OCI-LY7 (cell line): Measurements from ENCODE around the gene NUP210. TPM values are rescaled to one million over a fixed set of nuclear protein-coding genes. Genes with fewer than 3 reads are reported as not detected.

Experiments used
- BruUV-seq: library from RNA; stranded (reverse); fragments of 400-500 nt; replicated peaks from 2 replicates; lab custom pipeline; 2021; lab: Mats Ljungman, UMichigan
- CTCF ChIA-PET: fragments of 300-600 bp; sonication (Branson Sonifier 250); formaldehyde crosslinking; loops from one replicate; lab custom pipeline; 2022; ENCODE audit warnings: antibody characterized with exemption; ENCODE audit not compliant: unreplicated experiment; lab: Charles Lee
- POLR2A ChIA-PET: fragments of 300-600 bp; sonication (Branson Sonifier 250); formaldehyde crosslinking; loops from one replicate; lab custom pipeline; 2022; ENCODE audit warnings: antibody characterized with exemption; lab: Charles Lee
- DNase-seq: peaks from one replicate; pipeline ENCODE4 v3.0.0-alpha.2; 2015; ENCODE audit warnings: low spot score
- H2AFZ ChIP-seq: fragments of 200-600 bp; sonication (generic), shearing (Covaris generic); 2 replicates; pipeline ENCODE4 v1.6.1; 2014; ENCODE audit warnings: mild to moderate bottlenecking, antibody characterized with exemption, low read length, moderate library complexity
- H3K27ac ChIP-seq: fragments of 200-600 bp; sonication (generic); 2 replicates; pipeline ENCODE4 v1.5.1; 2014; ENCODE audit warnings: mixed run types, low read depth, mild to moderate bottlenecking, moderate library complexity, low read length, inconsistent platforms; ENCODE audit not compliant: poor library complexity, severe bottlenecking
- H3K36me3 ChIP-seq: fragments of 200-600 bp; sonication (generic); 2 replicates; pipeline ENCODE4 v1.6.1; 2014; ENCODE audit warnings: mild to moderate bottlenecking, antibody characterized with exemption, low read length, moderate library complexity, mixed read lengths; ENCODE audit not compliant: insufficient read depth
- H3K4me1 ChIP-seq: fragments of 200-600 bp; sonication (generic); 2 replicates; pipeline ENCODE4 v1.5.1; 2014; ENCODE audit warnings: mild to moderate bottlenecking, low read length; ENCODE audit not compliant: insufficient read depth, poor library complexity, severe bottlenecking
- H3K4me2 ChIP-seq: fragments of 200-600 bp; sonication (generic); 2 replicates; pipeline ENCODE4 v1.6.1; 2014; ENCODE audit warnings: mild to moderate bottlenecking, low read length
- H3K4me3 ChIP-seq: fragments of 200-600 bp; sonication (generic); 2 replicates; pipeline ENCODE4 v1.5.1; 2014; ENCODE audit warnings: mild to moderate bottlenecking, low read depth, low read length; ENCODE audit not compliant: poor library complexity, severe bottlenecking
- H3K79me2 ChIP-seq: fragments of 200-600 bp; sonication (generic); 2 replicates; pipeline ENCODE4 v1.6.1; 2016; ENCODE audit warnings: low read depth, mild to moderate bottlenecking, low read length, moderate library complexity, mixed read lengths; ENCODE audit not compliant: insufficient read depth
- H3K9me2 ChIP-seq: fragments of 200-600 bp; sonication (generic); 2 replicates; pipeline ENCODE4 v1.6.1; 2016; ENCODE audit warnings: mild to moderate bottlenecking, low read length, mixed read lengths; ENCODE audit not compliant: insufficient read depth
- H3K9me3 ChIP-seq: fragments of 200-600 bp; sonication (generic); 2 replicates; pipeline ENCODE4 v1.6.1; 2014; ENCODE audit warnings: mild to moderate bottlenecking, mixed run types, low read length, mixed read lengths
- H4K20me1 ChIP-seq: fragments of 200-600 bp; sonication (generic); 2 replicates; pipeline ENCODE4 v1.6.1; 2014; ENCODE audit warnings: mild to moderate bottlenecking, antibody characterized with exemption, low read length, moderate library complexity, mixed read lengths; ENCODE audit not compliant: insufficient read depth
- EZH2phosphoT487 ChIP-seq: fragments of 200-600 bp; sonication (generic); IDR thresholded peaks from 2 replicates; pipeline ENCODE4 v1.6.1; 2018; ENCODE audit warnings: low read depth, borderline replicate concordance, mild to moderate bottlenecking, mixed run types, antibody characterized with exemption, low read length, moderate library complexity, mixed read lengths
- intact Hi-C: fragments of 100-400 bp; cut with micrococcal nuclease; formaldehyde crosslinking; loops from one replicate; pipeline ENCODE4 v1.10.0; 2022; ENCODE audit not compliant: unreplicated experiment
- total RNA-seq, 2 experiments: library from RNA; depleted of rRNA in 1 of 2; stranded (reverse); fragments of >200 nt in 1 of 2; shearing (Covaris generic) in 1 of 2; gene quantifications; 2 replicates each; pipeline ENCODE4 v1.2.3, GENCODE V29; 2014 to 2022
- TF ChIP-seq, protein P1 (sequence below): fragments of 200-600 bp; sonication (generic); conservative IDR thresholded peaks from 2 replicates; pipeline ENCODE4 v1.5.1; 2014; ENCODE audit warnings: mild to moderate bottlenecking, antibody characterized with exemption, low read length, moderate library complexity, mixed read lengths

NUP210 gene
- total RNA-seq, 2 experiments from 2014 or later, result 195 to 232 TPM

DNA sequence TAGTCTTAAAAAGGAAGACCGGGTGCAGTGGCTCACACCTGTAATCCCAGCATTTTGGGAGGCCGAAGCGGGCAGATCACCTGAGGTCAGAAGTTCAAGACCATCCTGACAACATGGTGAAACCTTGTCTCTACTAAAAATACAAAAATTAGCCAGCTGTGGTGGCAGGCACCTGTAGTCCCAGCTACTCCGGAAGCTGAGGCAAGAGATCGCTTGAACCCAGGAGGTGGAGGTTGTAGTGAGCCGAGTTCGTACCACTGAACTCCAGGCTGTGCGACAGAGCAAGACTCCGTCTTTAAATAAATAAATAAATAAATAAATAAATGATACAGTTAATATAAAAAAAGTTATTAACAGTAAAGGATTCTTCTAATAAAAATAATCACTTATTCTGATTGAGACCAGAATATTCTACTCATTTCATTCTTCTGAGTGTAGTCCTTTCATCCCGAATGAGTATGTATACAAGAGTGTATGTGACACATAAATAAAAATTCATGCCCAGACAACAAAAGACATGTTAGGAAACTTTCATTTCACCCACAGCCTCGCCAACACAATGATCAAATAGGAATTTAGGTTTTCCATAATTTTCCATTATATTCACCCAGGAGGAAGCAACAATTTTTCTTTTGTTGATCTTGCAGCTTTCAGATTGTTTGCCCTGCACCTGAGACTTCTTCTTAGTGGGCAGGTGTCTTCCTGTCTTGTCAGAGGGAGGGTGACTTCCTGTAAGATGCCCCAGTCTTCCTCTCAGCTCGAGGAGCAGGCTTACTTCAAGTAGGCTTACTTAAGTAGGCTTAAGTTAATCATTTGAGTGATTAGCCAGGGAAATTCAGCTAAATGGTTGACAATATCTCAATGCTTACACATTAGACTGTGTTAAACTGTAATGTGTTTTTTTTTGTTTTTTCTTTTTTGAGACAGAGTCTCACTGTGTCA is 7.8 kb upstream of the NUP210 start:
- TSS peak; percentile 86 for BruUV-seq
- TF ChIP-seq, protein P1, sequence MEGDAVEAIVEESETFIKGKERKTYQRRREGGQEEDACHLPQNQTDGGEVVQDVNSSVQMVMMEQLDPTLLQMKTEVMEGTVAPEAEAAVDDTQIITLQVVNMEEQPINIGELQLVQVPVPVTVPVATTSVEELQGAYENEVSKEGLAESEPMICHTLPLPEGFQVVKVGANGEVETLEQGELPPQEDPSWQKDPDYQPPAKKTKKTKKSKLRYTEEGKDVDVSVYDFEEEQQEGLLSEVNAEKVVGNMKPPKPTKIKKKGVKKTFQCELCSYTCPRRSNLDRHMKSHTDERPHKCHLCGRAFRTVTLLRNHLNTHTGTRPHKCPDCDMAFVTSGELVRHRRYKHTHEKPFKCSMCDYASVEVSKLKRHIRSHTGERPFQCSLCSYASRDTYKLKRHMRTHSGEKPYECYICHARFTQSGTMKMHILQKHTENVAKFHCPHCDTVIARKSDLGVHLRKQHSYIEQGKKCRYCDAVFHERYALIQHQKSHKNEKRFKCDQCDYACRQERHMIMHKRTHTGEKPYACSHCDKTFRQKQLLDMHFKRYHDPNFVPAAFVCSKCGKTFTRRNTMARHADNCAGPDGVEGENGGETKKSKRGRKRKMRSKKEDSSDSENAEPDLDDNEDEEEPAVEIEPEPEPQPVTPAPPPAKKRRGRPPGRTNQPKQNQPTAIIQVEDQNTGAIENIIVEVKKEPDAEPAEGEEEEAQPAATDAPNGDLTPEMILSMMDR, result no peak
- no peak for TF ChIP-seq EZH2phosphoT487
- H3K4me2 ChIP-seq, result peak overlapping the region; percentile 69
- intact Hi-C loops, result loop anchor here (1.0 to 5.0 kb wide), 4 partner anchors 8 to 341 kb away; partner anchors contain the start of gene NUP210
- H3K4me1 ChIP-seq, result peaks cover 57% of the 10 kb centered on the region
- H3K36me3 ChIP-seq, result no peaks in the 10 kb centered on the region; the same call in 1 of the 2 replicates
- H4K20me1 ChIP-seq, result no peaks in the 10 kb centered on the region
- CTCF ChIA-PET, result interaction anchor here (0.7 to 1.0 kb wide), 3 partner anchors 24 to 97 kb away, joined by 3 to 5 read pairs (median 5); no protein-coding TSS in a partner anchor
- H3K79me2 ChIP-seq, result no peaks in the 10 kb centered on the region
- H3K9me2 ChIP-seq, result no peaks in the 10 kb centered on the region
- H3K9me3 ChIP-seq, result peaks cover 11% of the 10 kb centered on the region; the same call in 1 of the 2 replicates
- POLR2A ChIA-PET, result interaction anchor here (0.6 to 2.7 kb wide), 12 partner anchors 10 to 1417 kb away, joined by 3 to 17 read pairs (median 6); no protein-coding TSS in a partner anchor
- peak; percentile 89 for DNase-seq
- H3K27ac ChIP-seq, result peak overlapping the region; percentile 92
- H3K4me3 ChIP-seq, result peak overlapping the region; percentile 53
- peak overlapping the region; percentile 35; the same call in 1 of the 2 replicates for H2AFZ ChIP-seq

DNA sequence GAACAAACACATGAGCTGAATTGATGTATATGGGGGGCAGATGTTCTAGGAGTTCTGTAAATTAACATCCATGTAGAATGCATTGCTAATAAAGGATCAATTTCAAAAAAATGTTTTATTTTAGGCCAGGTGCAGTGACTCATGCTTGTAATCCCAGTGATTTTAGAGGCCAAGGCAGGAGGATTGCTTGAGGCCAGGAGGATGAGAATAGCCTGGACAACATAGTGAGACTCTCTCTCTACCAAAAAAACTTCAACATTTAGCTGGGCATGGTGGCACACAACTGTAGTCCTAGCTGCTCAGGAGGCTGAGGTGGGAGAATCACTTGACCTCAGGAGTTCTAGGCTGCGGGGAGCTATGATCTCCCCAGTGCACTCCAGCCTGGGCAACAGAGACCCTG is 6.5 kb upstream of the NUP210 start:
- Histone ChIP-seq H3K4me2 (no peak overlapping the region), H3K27ac (peak overlapping the region; percentile 92), H3K9me2 (no peaks in the 10 kb centered on the region), H3K79me2 (peaks cover 4% of the 10 kb centered on the region; the same call in 1 of the 2 replicates), H3K36me3 (no peaks in the 10 kb centered on the region; the same call in 1 of the 2 replicates), H3K9me3 (peaks cover 6% of the 10 kb centered on the region; the same call in 1 of the 2 replicates), H3K4me1 (peaks cover 68% of the 10 kb centered on the region), H3K4me3 (no peak overlapping the region), H2AFZ (no peak overlapping the region), H4K20me1 (no peaks in the 10 kb centered on the region)
- POLR2A ChIA-PET, result interaction anchor here (0.6 to 2.7 kb wide), 6 partner anchors 9 to 94 kb away, joined by 3 to 15 read pairs (median 6); no protein-coding TSS in a partner anchor
- no peak for DNase-seq
- BruUV-seq, result no TSS peak
- intact Hi-C loops, result loop anchor here (5.0 kb wide), 1 partner anchor 339 kb away; no protein-coding TSS in a partner anchor
- TF ChIP-seq, protein P1, result no peak
- no peak for TF ChIP-seq EZH2phosphoT487
- CTCF ChIA-PET, result interaction anchor here (0.9 kb wide), 1 partner anchor 25 kb away, joined by 3 read pairs; no protein-coding TSS in a partner anchor
